GM10248 (cell line): ENCODE measurements around the gene TRIM26.
"Not testable (repeated sequence)": the region's sequence is repeated elsewhere in the genome, so short reads cannot be mapped to it uniquely, and the experiment has no call there.

Source experiments
- CTCF ChIA-PET: fragments of 300-600 bp; sonication (Branson Sonifier 250); formaldehyde crosslinking; extraction: SDS; loops from one replicate; lab custom pipeline; 2021; ENCODE audit warnings: antibody characterized with exemption; lab: Yijun Ruan, JAX
- POLR2A ChIA-PET: fragments of 350-650 bp; sonication (Branson Sonifier 250); formaldehyde crosslinking; extraction: SDS; loops from one replicate; lab custom pipeline; 2020; ENCODE audit warnings: antibody characterized with exemption; lab: Yijun Ruan, JAX
- DNase-seq: peaks from one replicate; pipeline ENCODE4 v3.0.0; 2012; ENCODE audit errors: extremely low spot score
- CTCF ChIP-seq: IDR thresholded peaks from 2 replicates; pipeline ENCODE4 v1.5.1; 2012; ENCODE audit warnings: mild to moderate bottlenecking, low read depth; ENCODE audit errors: extremely low read depth, missing control alignments, control extremely low read depth

The TRIM26 gene

GRCh38 chr6:30143780-30144179 lies 69.4 kb downstream of the TRIM26 start:
- CTCF ChIA-PET, result interaction anchor here (1.1 to 8.6 kb wide), 3 partner anchors 12 to 215 kb away, joined by 3 to 67 read pairs (median 5); no protein-coding TSS in a partner anchor
- POLR2A ChIA-PET, result no interaction called here
- DNase-seq, result no peak
- TF ChIP-seq CTCF, result no peak

GRCh38 chr6:30142665-30143064 lies 70.5 kb downstream of the TRIM26 start:
- ChIA-PET POLR2A (no interaction called here), CTCF (interaction anchor here (1.1 to 8.6 kb wide), 3 partner anchors 11 to 216 kb away, joined by 3 to 67 read pairs (median 5); no protein-coding TSS in a partner anchor)
- no peak for TF ChIP-seq CTCF
- DNase-seq, result no peak

- POLR2A ChIA-PET, DNase-seq: not testable (repeated sequence)
- CTCF ChIA-PET, result interaction anchor here (8.6 kb wide), 1 partner anchor 8 kb away, joined by 67 read pairs; no protein-coding TSS in a partner anchor
Observed at GRCh38 chr6:30140240-30140639, 73.0 kb downstream of the TRIM26 start.

- no peak for TF ChIP-seq CTCF
- ChIA-PET POLR2A (no interaction called here), CTCF (interaction anchor here (1.3 to 10.1 kb wide), 3 partner anchors 11 to 32 kb away, joined by 3 to 313 read pairs (median 4); no protein-coding TSS in a partner anchor)
- no peak for DNase-seq
Observed at GRCh38 chr6:30136570-30137286, 76.5 kb downstream of the TRIM26 start.

GRCh38 chr6:30135757-30136156 lies 77.4 kb downstream of the TRIM26 start, which contains the start of gene TRIM40:
Gene TRIM40 (plus strand): TSS chr6:30136140. CDS start chr6:30137037, 897 bp downstream.
- ChIA-PET CTCF (interaction anchor here (1.3 to 10.1 kb wide), 3 partner anchors 12 to 31 kb away, joined by 3 to 313 read pairs (median 4); no protein-coding TSS in a partner anchor), POLR2A (no interaction called here)
- no peak for DNase-seq
- TF ChIP-seq CTCF, result no peak

- ChIA-PET CTCF (interaction anchor here (1.3 to 10.1 kb wide), 2 partner anchors 12 to 30 kb away, joined by 4 to 313 read pairs; no protein-coding TSS in a partner anchor), POLR2A (no interaction called here)
- no peak for DNase-seq
- no peak for TF ChIP-seq CTCF
Observed at GRCh38 chr6:30135147-30135546, 78.1 kb downstream of the TRIM26 start.
